GM19099 (cell line): ENCODE results near the gene PTPRQ.

Source experiments
- POLR2A ChIP-seq: IDR thresholded peaks from 3 replicates; pipeline ENCODE4 v1.6.1; 2011; ENCODE audit warnings: low read depth; ENCODE audit not compliant: insufficient read length; ENCODE audit errors: extremely low read depth

Gene PTPRQ

DNA sequence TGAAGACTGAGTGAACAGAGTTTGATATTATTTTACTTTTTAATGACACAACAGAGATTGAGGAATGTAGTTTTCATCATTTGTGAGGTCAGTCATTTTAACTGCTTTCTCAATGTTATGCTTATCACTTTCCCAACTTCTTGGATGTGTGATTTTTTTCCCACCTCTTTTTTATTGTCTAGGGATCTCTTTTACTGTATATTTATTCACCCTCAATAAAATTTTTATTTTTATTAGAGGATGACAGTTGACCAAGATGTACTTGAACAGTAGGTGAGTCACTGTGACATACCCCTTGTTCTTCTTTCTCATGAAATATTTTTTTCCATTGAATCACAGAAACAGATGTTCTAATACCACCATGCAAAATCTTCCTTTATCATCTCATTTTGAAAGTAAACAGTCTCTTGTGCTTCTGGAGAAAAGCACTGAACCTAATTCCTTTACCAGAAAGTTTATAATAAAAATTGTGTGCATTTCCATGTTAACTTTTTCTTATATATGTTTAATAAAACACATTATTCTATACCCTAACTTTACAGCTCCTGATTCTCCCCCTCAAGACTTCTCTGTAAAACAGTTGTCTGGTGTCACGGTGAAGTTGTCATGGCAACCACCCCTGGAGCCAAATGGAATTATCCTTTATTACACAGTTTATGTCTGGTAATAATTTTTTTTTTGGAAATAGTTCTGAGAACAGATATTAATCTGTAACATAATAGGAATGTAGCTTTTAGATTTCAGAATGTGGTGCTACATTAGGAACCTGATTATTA lies 65.9 kb downstream of the PTPRQ start:
- no peak for TF ChIP-seq POLR2A

DNA sequence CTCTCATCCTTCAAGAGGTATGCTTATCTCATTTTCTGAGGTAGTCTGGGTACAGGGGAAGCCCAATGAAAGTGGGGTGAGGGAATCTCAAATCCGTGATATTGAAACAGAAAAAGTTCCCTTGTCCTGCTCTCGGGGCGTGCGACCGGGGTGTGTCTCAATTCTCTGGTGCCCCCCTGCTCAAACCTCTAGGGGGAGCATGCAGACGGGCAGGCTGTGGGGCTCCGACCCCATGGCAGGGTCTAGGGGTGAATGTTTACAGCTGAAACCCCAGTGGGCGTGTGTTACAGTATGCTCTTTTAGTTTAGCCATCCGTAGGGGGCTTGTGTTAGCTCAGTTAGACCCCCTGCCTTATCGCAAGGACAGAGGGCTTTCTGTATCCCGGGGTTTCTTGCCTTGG lies 68.7 kb downstream of the PTPRQ start:
- TF ChIP-seq POLR2A, result no peak

DNA sequence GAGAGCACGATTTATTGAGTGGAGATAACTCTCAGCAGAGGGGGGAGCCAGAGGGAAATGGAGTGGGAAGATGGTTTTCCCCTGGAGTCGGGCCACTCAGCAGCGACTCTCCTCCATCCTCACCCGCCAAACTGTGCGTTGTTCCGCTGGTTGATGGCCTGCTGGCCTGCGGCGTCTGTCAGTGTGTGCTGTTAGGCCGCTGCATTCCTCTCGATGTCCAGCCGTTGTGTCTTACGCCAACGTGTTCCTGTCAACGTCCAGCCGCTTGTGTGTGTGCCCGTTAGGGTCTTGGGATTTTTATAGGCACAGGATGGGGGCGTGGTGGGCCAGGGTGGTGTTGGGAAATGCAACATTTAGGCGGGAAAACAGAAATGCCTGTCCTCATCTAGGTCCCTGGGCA lies 69.2 kb downstream of the PTPRQ start:
- TF ChIP-seq POLR2A, result no peak

DNA sequence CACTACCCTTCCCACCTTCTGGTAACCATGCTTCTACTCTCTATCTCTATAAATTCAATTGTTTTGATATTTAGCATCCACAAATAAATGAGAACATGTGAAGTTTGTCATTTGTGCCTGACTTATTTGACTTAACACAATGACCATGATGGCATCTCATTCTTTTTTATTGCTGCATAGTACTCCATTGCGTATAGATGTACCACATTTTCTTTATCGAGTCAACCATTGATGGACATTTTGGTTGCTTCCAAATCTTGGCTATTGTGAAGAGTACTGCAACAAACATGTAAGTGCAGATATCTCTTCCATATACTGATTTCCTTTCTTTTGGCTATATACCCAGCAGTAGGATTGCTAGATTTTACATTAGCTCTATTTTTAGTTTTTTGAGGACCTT lies 73.6 kb downstream of the PTPRQ start:
- no peak for TF ChIP-seq POLR2A

DNA sequence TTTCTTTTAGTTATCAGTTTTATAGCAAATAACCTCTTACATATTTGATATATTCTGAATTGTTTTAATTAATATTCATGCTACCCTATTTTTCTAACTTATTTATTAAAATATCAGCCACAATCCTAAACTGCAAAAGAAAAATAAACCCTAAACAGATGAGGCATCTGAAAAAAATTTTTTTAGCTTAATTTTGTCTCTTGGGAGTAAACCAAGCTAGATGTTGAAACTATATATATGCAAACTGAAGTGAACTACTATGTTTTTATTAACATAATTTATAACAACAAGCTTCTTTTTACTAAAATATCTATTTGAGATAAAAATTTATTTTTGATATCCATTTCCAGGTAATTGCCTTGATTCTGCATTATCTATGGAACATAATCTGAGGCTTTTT lies 87.6 kb downstream of the PTPRQ start:
- no peak for TF ChIP-seq POLR2A

DNA sequence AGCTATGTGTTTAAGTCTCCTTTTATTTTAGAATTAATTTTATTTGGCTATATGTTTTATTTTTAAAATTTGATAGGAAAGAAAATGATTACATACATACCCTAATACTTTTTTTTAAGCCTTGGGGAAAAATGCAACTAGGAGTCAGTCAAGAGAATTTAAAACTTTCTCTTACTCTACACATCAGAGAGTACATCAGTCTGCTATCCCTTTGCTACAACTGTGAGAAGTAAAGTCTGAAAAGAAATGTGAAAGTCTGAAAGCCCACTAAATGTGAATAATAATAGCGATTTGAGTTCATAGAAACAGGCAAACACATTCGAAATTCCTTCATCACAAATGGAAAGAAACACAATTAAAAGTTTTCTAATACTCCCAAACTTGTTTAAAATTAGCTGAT lies 95.0 kb downstream of the PTPRQ start:
- no peak for TF ChIP-seq POLR2A

DNA sequence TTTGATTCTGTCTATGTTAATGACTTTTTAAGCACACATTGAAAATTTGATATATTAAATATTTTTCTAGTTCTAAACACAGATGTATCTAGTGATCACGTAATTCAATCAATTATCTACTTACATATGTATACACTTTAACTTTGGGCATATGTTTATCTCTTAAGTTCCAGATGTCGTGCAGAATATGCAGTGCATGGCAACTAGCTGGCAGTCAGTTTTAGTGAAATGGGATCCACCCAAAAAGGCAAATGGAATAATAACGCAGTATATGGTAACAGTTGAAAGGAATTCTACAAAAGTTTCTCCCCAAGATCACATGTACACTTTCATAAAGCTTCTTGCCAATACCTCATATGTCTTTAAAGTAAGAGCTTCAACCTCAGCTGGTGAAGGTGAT lies 105.3 kb downstream of the PTPRQ start:
- no peak for TF ChIP-seq POLR2A

DNA sequence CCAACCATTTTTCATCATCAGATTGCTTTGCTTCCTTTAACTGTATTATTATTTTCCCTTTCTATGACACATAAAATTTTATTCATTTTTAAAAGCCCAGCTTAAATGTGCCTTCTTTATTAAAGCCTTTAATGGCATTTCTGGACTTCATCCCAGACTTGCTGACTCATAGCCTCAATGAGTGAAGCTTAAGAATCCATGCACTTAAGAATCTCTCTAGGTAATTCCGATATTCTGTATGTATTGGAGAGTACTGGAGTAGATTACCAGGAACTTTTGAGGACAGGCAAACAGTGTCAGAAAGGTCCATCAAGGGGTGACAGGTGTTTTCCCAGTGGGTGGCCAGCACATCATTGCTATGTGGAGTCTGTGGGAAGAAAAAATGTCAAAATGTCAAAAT lies 107.9 kb downstream of the PTPRQ start:
- TF ChIP-seq POLR2A, result no peak

DNA sequence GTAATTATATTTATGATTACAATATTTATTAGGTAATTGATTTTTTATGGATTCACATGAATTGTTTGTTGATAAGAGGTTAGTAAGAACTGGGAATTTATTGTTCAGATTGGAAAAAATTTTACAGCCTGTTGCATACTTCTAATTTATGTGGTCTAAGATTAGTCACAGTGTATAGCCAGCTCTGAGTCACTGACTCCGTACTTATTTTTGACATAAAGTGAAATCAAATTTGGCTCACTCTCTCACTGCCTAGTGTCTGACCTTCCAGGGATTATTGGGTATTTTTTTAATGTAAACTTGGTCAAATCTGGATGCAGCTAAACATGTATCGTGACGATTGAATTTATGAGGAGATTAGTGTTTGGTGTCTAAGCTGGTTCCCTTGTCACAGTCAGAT lies 109.3 kb downstream of the PTPRQ start:
- TF ChIP-seq POLR2A, result no peak

DNA sequence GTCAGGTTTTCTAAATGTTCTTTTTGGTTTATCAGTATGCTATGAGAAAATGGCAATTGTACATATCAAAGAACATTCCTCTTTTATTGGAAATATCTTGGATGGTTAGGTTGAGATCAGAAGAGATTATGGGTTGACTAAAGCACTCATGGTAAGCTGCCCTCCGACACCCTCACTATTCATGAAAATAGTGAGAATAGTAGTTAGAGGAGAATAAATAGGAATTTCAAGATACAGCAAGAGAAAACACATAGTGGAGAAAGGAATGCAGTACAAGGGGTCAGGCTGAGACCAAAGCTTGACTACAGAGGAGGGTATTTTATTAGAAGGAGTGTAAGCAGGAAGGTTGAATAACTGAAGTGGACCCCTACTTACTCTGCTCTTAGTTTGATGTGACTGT lies 112.5 kb downstream of the PTPRQ start:
- no peak for TF ChIP-seq POLR2A

DNA sequence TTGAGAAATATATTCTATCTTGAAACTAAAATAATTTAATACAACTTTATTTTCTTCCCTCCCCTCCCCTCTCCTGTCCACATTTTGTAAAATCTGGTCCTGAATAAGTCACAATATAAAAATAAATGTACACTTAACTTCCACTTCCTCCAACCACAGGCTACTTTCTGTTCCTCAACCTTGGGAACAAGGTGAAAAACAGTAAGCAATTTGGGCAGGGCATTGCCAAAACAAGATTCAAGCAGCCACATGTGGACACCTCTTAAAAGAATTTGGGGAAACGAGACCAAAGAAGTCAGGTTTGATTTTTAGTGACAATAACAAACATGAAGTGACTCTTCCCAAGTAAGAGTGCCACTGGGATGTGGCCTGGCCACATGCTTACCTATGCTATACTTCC lies 115.7 kb downstream of the PTPRQ start:
- no peak for TF ChIP-seq POLR2A

DNA sequence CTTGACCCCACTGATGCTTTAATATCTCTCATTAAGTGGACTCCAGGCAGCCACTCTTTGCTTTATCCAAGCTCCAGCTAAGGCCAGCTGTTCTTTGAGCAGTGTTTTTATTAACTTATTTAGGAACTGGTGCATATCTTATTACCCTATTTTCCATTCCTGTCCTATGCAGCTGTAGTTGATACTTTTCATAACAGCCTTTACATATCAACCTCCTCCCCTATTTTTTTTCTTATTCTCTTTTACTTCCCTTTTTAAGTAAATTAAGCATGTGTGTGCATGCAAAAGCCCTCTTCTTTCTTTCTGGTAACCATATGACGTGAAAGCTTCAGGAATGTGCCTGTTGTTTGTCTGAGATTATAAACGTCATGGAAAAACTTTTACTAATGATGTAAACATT lies 121.2 kb downstream of the PTPRQ start:
- TF ChIP-seq POLR2A, result no peak

DNA sequence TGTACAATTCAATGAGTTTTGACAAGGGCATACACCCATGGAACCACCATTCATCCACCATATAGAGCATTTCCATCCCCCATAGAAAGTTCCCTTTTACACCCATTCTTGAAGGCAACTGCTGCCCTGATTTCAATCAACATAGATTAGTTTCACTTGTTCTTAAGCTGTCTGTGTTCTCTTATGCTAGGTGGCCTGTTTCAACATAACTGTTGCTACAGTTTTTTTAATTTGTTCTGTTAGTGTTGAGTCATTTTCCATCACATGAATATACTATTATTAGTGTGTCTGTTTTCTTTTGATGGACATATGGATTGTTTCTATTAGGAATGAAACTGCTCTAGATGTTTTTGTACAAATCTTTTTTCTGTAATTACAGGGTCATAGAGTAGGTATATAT lies 123.4 kb downstream of the PTPRQ start:
- no peak for TF ChIP-seq POLR2A

DNA sequence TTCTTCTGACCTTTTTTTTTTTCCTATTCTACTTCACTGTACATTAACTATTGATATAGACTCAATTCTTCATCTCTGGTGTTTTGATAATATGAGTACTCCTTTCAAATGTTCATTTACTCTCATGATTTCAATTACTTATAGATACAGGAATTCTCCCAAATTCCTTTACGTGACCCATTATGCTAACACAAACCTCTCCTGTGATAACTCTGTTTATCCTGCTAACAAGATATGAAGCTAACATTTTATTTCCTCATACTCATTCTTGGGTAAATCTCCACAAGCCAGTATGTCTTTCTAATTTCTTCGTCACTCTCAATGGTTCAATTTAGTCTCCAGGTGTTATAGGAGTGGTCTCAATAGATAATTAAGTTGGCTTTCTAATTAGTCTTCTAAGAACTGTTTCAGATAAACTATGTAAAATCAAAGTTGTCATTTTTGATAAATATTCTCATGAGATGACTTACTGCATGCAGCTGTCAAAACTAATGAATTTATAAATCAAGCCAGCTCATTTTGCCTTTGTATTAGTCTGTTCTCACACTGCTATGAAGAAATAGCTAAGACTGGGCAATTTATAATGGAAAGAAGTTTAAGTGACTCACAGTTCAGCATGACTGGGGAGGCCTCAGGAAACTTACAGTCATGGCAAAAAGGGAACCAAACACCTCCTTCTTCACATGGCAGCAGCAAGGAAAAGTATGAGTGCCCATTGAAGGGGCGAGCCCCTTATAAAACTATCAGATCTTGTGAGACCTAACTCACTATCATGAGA lies 132.8 kb downstream of the PTPRQ start:
- no peak for TF ChIP-seq POLR2A

DNA sequence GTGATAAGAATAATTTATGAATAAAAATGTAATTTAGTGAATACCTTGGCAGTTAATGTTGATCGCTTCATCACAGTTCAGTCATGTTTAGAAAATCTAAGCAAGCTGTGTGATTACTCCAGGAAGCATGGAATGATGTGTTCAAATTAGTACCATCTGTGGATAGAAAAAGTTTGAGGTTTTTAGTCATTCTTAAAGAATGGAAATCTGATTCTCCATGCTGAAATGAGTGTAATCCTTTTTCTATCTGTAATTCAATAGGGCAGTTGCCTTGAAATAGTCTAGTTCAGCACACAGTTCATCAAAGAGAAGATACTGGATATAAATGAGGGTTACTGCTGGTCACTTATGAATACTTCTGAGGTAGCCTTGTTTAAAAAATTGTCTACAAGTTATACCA lies 136.2 kb downstream of the PTPRQ start:
- TF ChIP-seq POLR2A, result no peak

DNA sequence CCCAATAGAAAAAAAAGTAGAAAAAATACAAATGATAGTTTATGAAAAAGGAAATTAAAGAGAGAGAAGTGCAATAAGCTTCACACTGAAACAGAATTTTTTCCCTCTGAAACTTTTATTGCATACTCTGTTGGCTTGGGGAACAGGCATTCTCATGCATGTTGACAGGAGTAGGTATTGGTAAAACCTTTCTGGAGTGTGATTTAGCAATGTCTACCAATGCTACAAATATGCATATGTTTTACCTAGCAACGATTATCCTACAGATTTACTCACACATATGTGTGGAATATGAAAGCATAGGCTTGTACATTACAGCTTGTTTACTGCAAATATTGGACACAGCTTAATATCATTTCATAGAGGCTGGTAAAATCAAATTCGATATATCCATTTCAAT lies 137.7 kb downstream of the PTPRQ start:
- no peak for TF ChIP-seq POLR2A

DNA sequence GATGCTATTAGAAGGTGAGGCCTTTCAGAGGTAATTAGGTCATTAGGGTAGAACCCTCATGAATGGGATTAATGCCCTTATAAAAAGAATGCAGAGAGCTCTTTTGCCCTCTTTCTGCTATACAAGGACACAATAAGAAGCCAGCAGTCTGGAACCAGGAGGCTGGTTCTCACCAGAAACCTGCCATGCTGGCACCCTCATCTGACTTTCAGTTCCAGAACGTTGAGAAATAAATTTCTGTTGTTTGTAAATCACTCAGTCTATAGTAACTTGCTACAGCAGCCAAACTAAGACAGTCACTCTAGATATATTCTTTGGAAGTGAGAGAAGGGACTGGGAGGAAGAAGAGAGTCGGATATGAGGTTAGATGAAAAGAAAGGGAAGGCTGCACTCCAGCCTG lies 138.4 kb downstream of the PTPRQ start:
- TF ChIP-seq POLR2A, result no peak

DNA sequence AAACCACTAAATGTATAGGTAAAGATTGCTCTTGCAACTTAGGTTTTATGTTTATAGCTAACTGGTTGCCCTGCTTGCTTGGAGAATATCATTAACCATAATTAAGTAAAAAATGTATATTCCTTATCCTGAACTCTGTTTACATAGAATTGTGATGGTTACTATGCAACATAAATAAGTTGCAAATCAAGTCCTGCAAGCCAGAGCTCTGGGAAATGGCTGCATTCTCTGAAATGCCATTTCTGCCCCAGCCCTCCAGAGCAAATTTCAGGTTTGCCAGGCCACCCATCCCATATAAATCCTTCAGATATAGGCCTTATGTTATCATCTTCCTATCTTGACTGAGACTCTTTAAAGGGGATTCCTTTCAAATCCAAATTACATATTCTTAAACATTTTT lies 145.0 kb downstream of the PTPRQ start:
- no peak for TF ChIP-seq POLR2A
